ENCODE measurements around the gene PRC1. TPM values are rescaled to one million over a fixed set of nuclear protein-coding genes. Genes with fewer than 3 reads are reported as not detected.

Gene PRC1
- total and polyA plus RNA-seq, 10 donors: 6.0 to 40.0 (median 11.7) TPM

DNA sequence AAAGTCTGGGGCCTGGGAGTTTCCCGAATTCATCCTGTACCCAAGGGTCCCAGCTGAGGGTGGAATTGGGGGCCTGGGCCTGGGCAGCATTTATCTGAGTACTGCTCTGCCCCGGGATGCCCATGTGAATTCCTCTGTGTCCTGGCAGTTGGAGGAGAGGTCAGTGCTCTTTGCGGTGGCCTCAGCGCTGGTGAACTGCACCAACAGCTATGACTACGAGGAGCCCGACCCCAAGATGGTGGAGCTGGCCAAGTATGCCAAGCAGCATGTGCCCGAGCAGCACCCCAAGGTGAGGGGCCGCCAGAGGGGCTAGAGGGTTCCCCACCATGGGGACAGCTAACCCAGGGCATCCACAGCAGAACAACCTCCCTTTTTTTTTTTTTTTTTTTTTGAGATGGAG, 45.8 kb downstream of the PRC1 start:
- H3K4me1 ChIP-seq: peaks cover 0 to 14% (median 0%) of the 10 kb centered on the region in 6 donors
- DNase-seq: no peak
- WGBS, 5 donors: 92 to 97% (median 96%) methylated on average over 8 of the region's 8 CpGs
- TF ChIP-seq POLR2A (IDR thresholded peaks at IDR 0.05) (no peak), POLR2AphosphoS5 (IDR thresholded peaks at IDR 0.05) (no peak)
- TF ChIP-seq, protein P1, sequence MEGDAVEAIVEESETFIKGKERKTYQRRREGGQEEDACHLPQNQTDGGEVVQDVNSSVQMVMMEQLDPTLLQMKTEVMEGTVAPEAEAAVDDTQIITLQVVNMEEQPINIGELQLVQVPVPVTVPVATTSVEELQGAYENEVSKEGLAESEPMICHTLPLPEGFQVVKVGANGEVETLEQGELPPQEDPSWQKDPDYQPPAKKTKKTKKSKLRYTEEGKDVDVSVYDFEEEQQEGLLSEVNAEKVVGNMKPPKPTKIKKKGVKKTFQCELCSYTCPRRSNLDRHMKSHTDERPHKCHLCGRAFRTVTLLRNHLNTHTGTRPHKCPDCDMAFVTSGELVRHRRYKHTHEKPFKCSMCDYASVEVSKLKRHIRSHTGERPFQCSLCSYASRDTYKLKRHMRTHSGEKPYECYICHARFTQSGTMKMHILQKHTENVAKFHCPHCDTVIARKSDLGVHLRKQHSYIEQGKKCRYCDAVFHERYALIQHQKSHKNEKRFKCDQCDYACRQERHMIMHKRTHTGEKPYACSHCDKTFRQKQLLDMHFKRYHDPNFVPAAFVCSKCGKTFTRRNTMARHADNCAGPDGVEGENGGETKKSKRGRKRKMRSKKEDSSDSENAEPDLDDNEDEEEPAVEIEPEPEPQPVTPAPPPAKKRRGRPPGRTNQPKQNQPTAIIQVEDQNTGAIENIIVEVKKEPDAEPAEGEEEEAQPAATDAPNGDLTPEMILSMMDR (IDR thresholded peaks at IDR 0.05 in 8 of 11, conservative IDR thresholded peaks at IDR 0.05 in 3 of 11): no peak
- no peak overlapping the region for H3K4me3 ChIP-seq
- no peaks in the 10 kb centered on the region for H3K9me3 ChIP-seq
- no peak overlapping the region for H3K27ac ChIP-seq
- peaks cover 7 to 100% (median 96%) of the 10 kb centered on the region in 6 donors for H3K36me3 ChIP-seq
- H3K27me3 ChIP-seq (replicated peaks in 1 of 7): no peaks in the 10 kb centered on the region
- intact Hi-C loops (cut with DNase I; ENCODE audit: low total_unique reads): no loop called here

DNA sequence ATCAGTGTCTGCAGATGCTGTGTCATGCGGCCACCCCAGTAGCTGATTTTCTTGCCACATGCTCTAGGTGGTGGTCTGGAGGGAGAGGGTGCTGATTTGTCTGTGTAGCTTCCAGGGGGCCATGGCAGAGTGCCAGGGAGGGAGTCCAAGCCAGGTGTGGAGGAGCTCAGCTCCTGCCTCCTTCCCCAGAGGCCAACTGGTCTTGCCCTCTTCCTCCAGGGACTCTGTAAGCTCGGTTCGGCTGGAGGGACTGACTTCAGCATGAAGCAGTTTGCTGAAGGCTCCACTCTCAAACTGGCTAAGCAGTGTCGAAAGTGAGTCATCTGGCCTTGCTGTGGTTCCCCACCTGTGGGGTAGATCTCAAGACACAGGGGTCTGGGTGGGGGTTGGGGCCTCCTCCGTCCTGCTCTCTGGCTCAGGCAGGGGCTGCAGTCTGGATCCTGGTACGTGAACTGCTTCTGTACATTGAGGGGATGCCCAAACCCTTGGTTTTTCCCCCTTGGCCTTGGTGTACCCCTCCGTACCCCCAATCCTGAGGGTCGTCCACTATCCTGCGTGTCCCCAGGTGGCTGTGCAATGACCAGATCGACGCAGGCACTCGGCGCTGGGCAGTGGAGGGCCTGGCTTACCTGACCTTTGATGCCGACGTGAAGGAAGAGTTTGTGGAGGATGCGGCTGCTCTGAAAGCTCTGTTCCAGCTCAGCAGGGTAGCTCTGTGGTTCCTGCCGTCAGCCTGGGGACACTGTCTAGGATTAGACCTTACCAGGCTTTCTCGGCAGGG, 46.6 kb downstream of the PRC1 start:
- Histone ChIP-seq H3K27me3 (replicated peaks in 1 of 7) (no peaks in the 10 kb centered on the region), H3K9me3 (no peaks in the 10 kb centered on the region), H3K27ac (no peak overlapping the region), H3K4me3 (no peak overlapping the region), H3K36me3 (peaks cover 7 to 100% (median 96%) of the 10 kb centered on the region in 6 donors), H3K4me1 (peaks cover 0 to 14% (median 0%) of the 10 kb centered on the region in 6 donors)
- 88 to 97% (median 92%) methylated on average over 12 to 18 of the region's 18 CpGs for WGBS, 5 donors
- no peak for DNase-seq
- intact Hi-C loops (cut with DNase I; ENCODE audit: low total_unique reads): no loop called here
- TF ChIP-seq POLR2A (IDR thresholded peaks at IDR 0.05) (no peak), POLR2AphosphoS5 (IDR thresholded peaks at IDR 0.05) (no peak)
- TF ChIP-seq, protein P1 (IDR thresholded peaks at IDR 0.05 in 8 of 11, conservative IDR thresholded peaks at IDR 0.05 in 3 of 11): no peak

DNA sequence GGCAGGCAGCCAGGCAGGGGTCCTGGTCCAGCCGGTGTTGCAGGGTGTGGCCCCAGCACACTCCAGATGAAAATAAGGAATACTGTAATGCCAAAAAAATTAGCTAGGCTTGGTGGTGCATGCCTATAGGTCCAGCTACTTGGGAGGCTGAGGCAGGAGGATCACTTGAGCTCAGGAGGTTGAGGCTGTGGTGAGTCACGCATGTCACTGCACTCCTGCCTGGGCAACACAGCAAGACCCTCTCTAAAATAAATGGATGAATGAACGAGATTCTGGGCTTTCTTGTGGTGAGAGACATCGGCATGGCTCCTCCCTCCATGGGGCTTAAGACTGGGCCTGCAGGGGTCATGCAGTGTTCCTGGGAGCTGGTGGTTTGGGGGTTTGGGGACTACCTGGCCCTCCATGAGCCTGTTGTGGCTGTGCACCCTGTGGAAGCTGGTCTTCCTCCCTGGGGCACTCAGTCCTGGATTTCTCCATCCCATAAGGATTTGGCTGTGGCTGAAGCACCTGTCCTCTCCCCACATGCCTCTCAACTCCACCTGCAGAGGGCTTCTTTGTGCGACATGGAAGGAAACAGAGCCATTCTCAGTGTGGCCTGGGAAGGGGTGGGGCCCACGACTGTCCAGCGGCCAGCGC, 47.3 kb downstream of the PRC1 start:
- Histone ChIP-seq H3K36me3 (peaks cover 7 to 100% (median 96%) of the 10 kb centered on the region in 6 donors), H3K4me1 (peaks cover 0 to 14% (median 0%) of the 10 kb centered on the region in 6 donors), H3K27ac (no peak overlapping the region), H3K27me3 (replicated peaks in 1 of 7) (no peaks in the 10 kb centered on the region), H3K4me3 (no peak overlapping the region), H3K9me3 (no peaks in the 10 kb centered on the region)
- no peak for DNase-seq
- WGBS, 5 donors: 84 to 95% (median 88%) methylated on average over 4 to 8 of the region's 8 CpGs
- intact Hi-C loops (cut with DNase I; ENCODE audit: low total_unique reads): no loop called here
- TF ChIP-seq, protein P1 (IDR thresholded peaks at IDR 0.05 in 8 of 11, conservative IDR thresholded peaks at IDR 0.05 in 3 of 11): no peak
- TF ChIP-seq POLR2A (IDR thresholded peaks at IDR 0.05): no peak
- no peak for TF ChIP-seq POLR2AphosphoS5 (IDR thresholded peaks at IDR 0.05)

DNA sequence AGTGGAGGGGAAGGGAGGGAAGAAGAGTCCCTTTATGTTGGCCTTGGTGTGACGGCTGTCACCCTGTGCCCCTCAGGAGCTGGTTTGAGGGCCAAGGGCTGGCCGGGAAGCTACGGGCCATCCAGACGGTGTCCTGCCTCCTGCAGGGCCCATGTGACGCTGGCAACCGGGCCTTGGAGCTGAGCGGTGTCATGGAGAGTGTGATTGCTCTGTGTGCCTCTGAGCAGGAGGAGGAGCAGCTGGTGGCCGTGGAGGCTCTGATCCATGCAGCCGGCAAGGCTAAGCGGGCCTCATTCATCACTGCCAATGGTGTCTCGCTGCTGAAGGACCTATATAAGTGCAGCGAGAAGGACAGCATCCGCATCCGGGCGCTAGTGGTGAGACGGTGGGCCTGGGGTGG, 47.8 kb downstream of the PRC1 start:
- WGBS, 5 donors: 94 to 97% (median 95%) methylated on average over 16 of the region's 16 CpGs
- H3K4me1 ChIP-seq: peaks cover 0 to 14% (median 0%) of the 10 kb centered on the region in 6 donors
- no peak overlapping the region for H3K27ac ChIP-seq
- H3K9me3 ChIP-seq: no peaks in the 10 kb centered on the region
- H3K36me3 ChIP-seq: peaks cover 7 to 100% (median 95%) of the 10 kb centered on the region in 6 donors
- no peak for DNase-seq
- no peak overlapping the region for H3K4me3 ChIP-seq
- H3K27me3 ChIP-seq (replicated peaks in 1 of 7): no peaks in the 10 kb centered on the region
- intact Hi-C loops (cut with DNase I; ENCODE audit: low total_unique reads): no loop called here
- TF ChIP-seq POLR2A (IDR thresholded peaks at IDR 0.05): no peak
- TF ChIP-seq, protein P1 (IDR thresholded peaks at IDR 0.05 in 8 of 11, conservative IDR thresholded peaks at IDR 0.05 in 3 of 11): no peak
- TF ChIP-seq POLR2AphosphoS5 (IDR thresholded peaks at IDR 0.05): peak in 1 of 3 donors; percentile 44
